ENCODE data around the gene THSD7B. TPM values are rescaled to one million over a fixed set of nuclear protein-coding genes. Genes with fewer than 3 reads are reported as not detected.

The THSD7B gene
- total and polyA plus RNA-seq, 2 donors from 2014 or later, result 0.34 to 0.85 TPM

GRCh38 chr2:137138263-137138662 is 372.9 kb downstream of the THSD7B start:
- no peaks in the 10 kb centered on the region for H3K4me1 ChIP-seq (ENCODE audit: control insufficient read depth in 2 of 3, insufficient read depth in 2 of 3, low read depth in 1 of 3, low read length in 3 of 3)
- H3K9ac ChIP-seq (ENCODE audit: low read length in 3 of 3), result no peak overlapping the region
- intact Hi-C loops (cut with DNase I), result no loop called here
- DNase-seq, result no peak
- no peaks in the 10 kb centered on the region for H3K27me3 ChIP-seq (ENCODE audit: control insufficient read depth, insufficient read depth, low read length)
- no peaks in the 10 kb centered on the region for H3K9me3 ChIP-seq (ENCODE audit: control insufficient read depth in 2 of 3, insufficient read depth in 1 of 3, low read length in 3 of 3)
- no peaks in the 10 kb centered on the region for H3K36me3 ChIP-seq (ENCODE audit: control insufficient read depth in 2 of 3, insufficient read depth in 3 of 3, low read length in 3 of 3)
- H3K27ac ChIP-seq (ENCODE audit: low read depth in 2 of 2, low read length in 2 of 2), result no peak overlapping the region
- no peak for TF ChIP-seq CTCF (IDR thresholded peaks at IDR 0.05; ENCODE audit: borderline replicate concordance, extremely low read depth, insufficient read depth)
- H3K4me3 ChIP-seq (ENCODE audit: low read length in 3 of 3), result no peak overlapping the region
- no peak for FAIRE-seq

- no peaks in the 10 kb centered on the region for H3K36me3 ChIP-seq (ENCODE audit: control insufficient read depth in 2 of 3, insufficient read depth in 3 of 3, low read length in 3 of 3)
- no peak overlapping the region for H3K4me3 ChIP-seq (ENCODE audit: low read length in 3 of 3)
- H3K27me3 ChIP-seq (ENCODE audit: control insufficient read depth, insufficient read depth, low read length), result no peaks in the 10 kb centered on the region
- intact Hi-C loops (cut with DNase I), result no loop called here
- H3K27ac ChIP-seq (ENCODE audit: low read depth in 2 of 2, low read length in 2 of 2), result no peak overlapping the region
- no peak for FAIRE-seq
- no peaks in the 10 kb centered on the region for H3K4me1 ChIP-seq (ENCODE audit: control insufficient read depth in 2 of 3, insufficient read depth in 2 of 3, low read depth in 1 of 3, low read length in 3 of 3)
- no peak for DNase-seq
- H3K9ac ChIP-seq (ENCODE audit: low read length in 3 of 3), result no peak overlapping the region
- H3K9me3 ChIP-seq (ENCODE audit: control insufficient read depth in 2 of 3, insufficient read depth in 1 of 3, low read length in 3 of 3), result no peaks in the 10 kb centered on the region
- no peak for TF ChIP-seq CTCF (IDR thresholded peaks at IDR 0.05; ENCODE audit: borderline replicate concordance, extremely low read depth, insufficient read depth)
These were observed 386.4 kb downstream of the THSD7B start for GRCh38 chr2:137151731-137152130.

GRCh38 chr2:137154946-137155345 is 389.6 kb downstream of the THSD7B start:
- Histone ChIP-seq H3K27ac (ENCODE audit: low read depth in 2 of 2, low read length in 2 of 2) (no peak overlapping the region), H3K4me1 (ENCODE audit: control insufficient read depth in 2 of 3, insufficient read depth in 2 of 3, low read depth in 1 of 3, low read length in 3 of 3) (no peaks in the 10 kb centered on the region), H3K27me3 (ENCODE audit: control insufficient read depth, insufficient read depth, low read length) (no peaks in the 10 kb centered on the region), H3K9ac (ENCODE audit: low read length in 3 of 3) (no peak overlapping the region), H3K36me3 (ENCODE audit: control insufficient read depth in 2 of 3, insufficient read depth in 3 of 3, low read length in 3 of 3) (no peaks in the 10 kb centered on the region), H3K9me3 (ENCODE audit: control insufficient read depth in 2 of 3, insufficient read depth in 1 of 3, low read length in 3 of 3) (no peaks in the 10 kb centered on the region), H3K4me3 (ENCODE audit: low read length in 3 of 3) (no peak overlapping the region)
- intact Hi-C loops (cut with DNase I), result no loop called here
- FAIRE-seq, result no peak
- TF ChIP-seq CTCF (IDR thresholded peaks at IDR 0.05; ENCODE audit: borderline replicate concordance, extremely low read depth, insufficient read depth), result no peak
- DNase-seq, result no peak
